Thyroid gland (tissue), 4 donors: ENCODE results near the gene KCNQ2. TPM values are rescaled to one million over a fixed set of nuclear protein-coding genes. Genes with fewer than 3 reads are reported as not detected.

Source experiments
- DNase-seq, 2 donors: peaks; one replicate each; pipeline ENCODE4 v3.0.0-alpha.2; 2019
- H3K27ac ChIP-seq, 3 donors: fragments of 200-600 bp; sonication (generic); 1 replicate in 2 of 3; 2 replicates in 1 of 3; pipeline ENCODE4 v1.5.1; 2016 to 2019; ENCODE audit warnings: mild to moderate bottlenecking in 1 of 3, moderate library complexity in 1 of 3
- H3K27me3 ChIP-seq: fragments of 200-600 bp; sonication (generic); one replicate; pipeline ENCODE4 v1.5.1; 2019
- H3K36me3 ChIP-seq, 2 donors: fragments of 200-600 bp; sonication (generic); one replicate each; pipeline ENCODE4 v1.5.1; 2016 to 2019
- H3K4me1 ChIP-seq, 2 donors: fragments of 200-600 bp; sonication (generic); one replicate each; pipeline ENCODE4 v1.5.1; 2017 to 2019
- H3K4me3 ChIP-seq, 3 donors: fragments of 200-600 bp; sonication (generic); replicated peaks in 1 of 3; 1 replicate in 2 of 3; 2 replicates in 1 of 3; pipeline ENCODE4 v1.5.1; 2016; ENCODE audit warnings: mild to moderate bottlenecking in 1 of 3
- H3K9me3 ChIP-seq: fragments of 200-600 bp; sonication (generic); one replicate; pipeline ENCODE4 v1.5.1; 2017
- CTCF ChIP-seq, 6 experiments: fragments of 200-600 bp in 3 of 6; fragments of 450-650 bp in 3 of 6; sonication (generic) in 3 of 6; IDR thresholded peaks; one replicate each; pipeline ENCODE4 v1.5.1; 2016 to 2019; ENCODE audit warnings: antibody characterized with exemption in 6 of 6, mild to moderate bottlenecking in 2 of 6, inconsistent platforms in 1 of 6, moderate library complexity in 1 of 6
- POLR2A ChIP-seq, 2 donors: fragments of 450-650 bp; IDR thresholded peaks; one replicate each; pipeline ENCODE4 v1.6.1; 2017; ENCODE audit warnings: antibody characterized with exemption in 2 of 2, mild to moderate bottlenecking in 2 of 2, moderate library complexity in 1 of 2
- WGBS, 2 donors: methylation state at CpG; one replicate each; pipeline ENCODE4 v1.1.5; 2017; 5-methylcytosine and 5-hydroxymethylcytosine counted together
- intact Hi-C: fragments of 100-400 bp; cut with DNase I; formaldehyde crosslinking; loops from one replicate; pipeline ENCODE4 v1.15.1; 2023
- total RNA-seq, 4 donors: library from RNA; depleted of rRNA; stranded (reverse); fragments of >200 nt; gene quantifications; one replicate each; pipeline ENCODE4 v1.2.3, GENCODE V29; 2016

Gene KCNQ2
- total RNA-seq, 4 donors from 2014 or later: 0.11 to 0.27 TPM; not detected in 2

- intact Hi-C loops: no loop called here
- no peak overlapping the region for H3K4me3 ChIP-seq
- no peak for DNase-seq
- 83 to 85% methylated on average over 16 to 18 of the region's 18 CpGs for WGBS, 2 donors
- no peaks in the 10 kb centered on the region for H3K9me3 ChIP-seq
- H3K4me1 ChIP-seq: no peaks in the 10 kb centered on the region
- H3K27me3 ChIP-seq: no peaks in the 10 kb centered on the region
- H3K27ac ChIP-seq: no peak overlapping the region
- TF ChIP-seq POLR2A (IDR thresholded peaks at IDR 0.05) (no peak), CTCF (IDR thresholded peaks at IDR 0.05) (no peak)
- no peaks in the 10 kb centered on the region for H3K36me3 ChIP-seq
Measured at GRCh38 chr20:63433351-63433750, 39.1 kb downstream of the KCNQ2 start.

- DNase-seq: no peak
- WGBS, 2 donors: 70 to 71% methylated on average over 11 to 12 of the region's 16 CpGs
- intact Hi-C loops: no loop called here
- no peak overlapping the region for H3K27ac ChIP-seq
- no peaks in the 10 kb centered on the region for H3K4me1 ChIP-seq
- no peaks in the 10 kb centered on the region for H3K27me3 ChIP-seq
- TF ChIP-seq CTCF (IDR thresholded peaks at IDR 0.05): no peak
- no peak for TF ChIP-seq POLR2A (IDR thresholded peaks at IDR 0.05)
- H3K9me3 ChIP-seq: no peaks in the 10 kb centered on the region
- no peak overlapping the region for H3K4me3 ChIP-seq
- no peaks in the 10 kb centered on the region for H3K36me3 ChIP-seq
Measured at GRCh38 chr20:63432577-63433325, 39.7 kb downstream of the KCNQ2 start.

- TF ChIP-seq POLR2A (IDR thresholded peaks at IDR 0.05) (no peak), CTCF (IDR thresholded peaks at IDR 0.05) (no peak)
- intact Hi-C loops: no loop called here
- Histone ChIP-seq H3K4me3 (no peak overlapping the region), H3K36me3 (no peaks in the 10 kb centered on the region), H3K9me3 (no peaks in the 10 kb centered on the region), H3K27ac (no peak overlapping the region), H3K27me3 (no peaks in the 10 kb centered on the region), H3K4me1 (no peaks in the 10 kb centered on the region)
- no CpG with 5 or more reads among the region's 1 CpG for WGBS, 2 donors
- DNase-seq: no peak
Measured at GRCh38 chr20:63431944-63432343, 40.5 kb downstream of the KCNQ2 start.

- no peaks in the 10 kb centered on the region for H3K27me3 ChIP-seq
- WGBS, 2 donors: 80 to 84% methylated on average over 14 of the region's 14 CpGs
- no peak overlapping the region for H3K4me3 ChIP-seq
Measured at GRCh38 chr20:63430891-63431290, 41.6 kb downstream of the KCNQ2 start.

More at GRCh38 chr20:63430891-63431290, 41.6 kb downstream of the KCNQ2 start:
- H3K9me3 ChIP-seq: no peaks in the 10 kb centered on the region
- H3K4me1 ChIP-seq: no peaks in the 10 kb centered on the region
- DNase-seq: no peak
- TF ChIP-seq CTCF (IDR thresholded peaks at IDR 0.05) (no peak), POLR2A (IDR thresholded peaks at IDR 0.05) (no peak)
- H3K27ac ChIP-seq: no peak overlapping the region
- intact Hi-C loops: no loop called here
- H3K36me3 ChIP-seq: no peaks in the 10 kb centered on the region
